GM23248 (cell line): ENCODE measurements around the gene NPTX1. TPM values are rescaled to one million over a fixed set of nuclear protein-coding genes. Genes with fewer than 3 reads are reported as not detected.

Source experiments
- DNase-seq: peaks from one replicate; pipeline ENCODE4 v3.0.0-alpha.2; 2015
- H2AFZ ChIP-seq: fragments of 200-600 bp; sonication (generic); 2 replicates; pipeline ENCODE4 v1.6.1; 2016; ENCODE audit warnings: antibody characterized with exemption
- H3F3A ChIP-seq: fragments of 200-600 bp; sonication (generic); 2 replicates; pipeline ENCODE4 v1.6.1; 2016; ENCODE audit warnings: mild to moderate bottlenecking, antibody characterized with exemption, mixed run types; ENCODE audit not compliant: insufficient read depth
- H3K27ac ChIP-seq: fragments of 200-600 bp; sonication (generic); 2 replicates; pipeline ENCODE4 v1.5.1; 2016; ENCODE audit warnings: mild to moderate bottlenecking
- H3K27me3 ChIP-seq: fragments of 200-600 bp; sonication (generic); replicated peaks from 2 replicates; pipeline ENCODE4 v1.6.1; 2016; ENCODE audit warnings: mild to moderate bottlenecking; ENCODE audit not compliant: insufficient read depth
- H3K36me3 ChIP-seq: fragments of 200-600 bp; sonication (generic); 2 replicates; pipeline ENCODE4 v1.6.1; 2016; ENCODE audit warnings: low read depth, mild to moderate bottlenecking
- H3K4me1 ChIP-seq: fragments of 200-600 bp; sonication (generic); 2 replicates; pipeline ENCODE4 v1.6.1; 2016; ENCODE audit warnings: mild to moderate bottlenecking; ENCODE audit not compliant: insufficient read depth
- H3K4me2 ChIP-seq: fragments of 200-600 bp; sonication (generic); one replicate; pipeline ENCODE4 v1.6.1; 2016; ENCODE audit warnings: mild to moderate bottlenecking; ENCODE audit not compliant: unreplicated experiment
- H3K4me3 ChIP-seq: fragments of 200-600 bp; sonication (generic); 2 replicates; pipeline ENCODE4 v1.5.1; 2016; ENCODE audit warnings: mild to moderate bottlenecking
- H3K79me2 ChIP-seq: fragments of 200-600 bp; sonication (generic); 2 replicates; pipeline ENCODE4 v1.6.1; 2016; ENCODE audit warnings: mild to moderate bottlenecking; ENCODE audit not compliant: insufficient read depth
- H3K9ac ChIP-seq: fragments of 200-600 bp; sonication (generic); 2 replicates; pipeline ENCODE4 v1.6.1; 2016; ENCODE audit warnings: mild to moderate bottlenecking
- H3K9me2 ChIP-seq: fragments of 200-600 bp; sonication (generic); 2 replicates; pipeline ENCODE4 v1.6.1; 2016; ENCODE audit warnings: mixed run types, mild to moderate bottlenecking, moderate library complexity; ENCODE audit not compliant: insufficient read depth
- H3K9me3 ChIP-seq: fragments of 200-600 bp; sonication (generic); one replicate; pipeline ENCODE4 v1.6.1; 2017; ENCODE audit warnings: low read depth
- H4K20me1 ChIP-seq: fragments of 200-600 bp; sonication (generic); 2 replicates; pipeline ENCODE4 v1.6.0; 2016; ENCODE audit not compliant: insufficient read depth
- EZH2 ChIP-seq: fragments of 200-600 bp; sonication (generic); IDR thresholded peaks from 2 replicates; pipeline ENCODE4 v1.6.1; 2018; ENCODE audit warnings: antibody characterized with exemption, mild to moderate bottlenecking; ENCODE audit not compliant: insufficient read depth, poor library complexity, severe bottlenecking
- EZH2phosphoT487 ChIP-seq: fragments of 200-600 bp; sonication (generic); IDR thresholded peaks from 2 replicates; pipeline ENCODE4 v1.6.1; 2018; ENCODE audit warnings: antibody characterized with exemption, moderate library complexity, mild to moderate bottlenecking, low read depth; ENCODE audit not compliant: insufficient read depth
- WGBS, 2 experiments: methylation state at CpG; one replicate each; pipeline ENCODE4 v1.1.6; 2015 to 2017; ENCODE audit warnings: low lambda C conversion rate in 2 of 2, low coverage in 1 of 2; ENCODE audit errors: missing lambda C conversion rate in 2 of 2; 5-methylcytosine and 5-hydroxymethylcytosine counted together
- in situ Hi-C: fragments of 300-500 bp; cut with MboI; formaldehyde crosslinking; loops from 2 replicates; pipeline ENCODE4 v1.15.0; 2020
- polyA plus RNA-seq: library from polyadenylated mRNA; unstranded; fragments of >200 nt; fragmentation: Nextera tagmentation; extraction: Ambion mirVana; gene quantifications from 2 replicates; pipeline ENCODE4 v1.2.1, GENCODE V29; 2016
- total RNA-seq: library from RNA; depleted of rRNA; stranded (reverse); fragments of >200 nt; shearing (Covaris generic); gene quantifications from 2 replicates; pipeline ENCODE4 v1.2.3, GENCODE V29; 2014

NPTX1 gene
- total and polyA plus RNA-seq, 2 experiments from 2014 or later: 0.43 to 1.1 TPM

DNA sequence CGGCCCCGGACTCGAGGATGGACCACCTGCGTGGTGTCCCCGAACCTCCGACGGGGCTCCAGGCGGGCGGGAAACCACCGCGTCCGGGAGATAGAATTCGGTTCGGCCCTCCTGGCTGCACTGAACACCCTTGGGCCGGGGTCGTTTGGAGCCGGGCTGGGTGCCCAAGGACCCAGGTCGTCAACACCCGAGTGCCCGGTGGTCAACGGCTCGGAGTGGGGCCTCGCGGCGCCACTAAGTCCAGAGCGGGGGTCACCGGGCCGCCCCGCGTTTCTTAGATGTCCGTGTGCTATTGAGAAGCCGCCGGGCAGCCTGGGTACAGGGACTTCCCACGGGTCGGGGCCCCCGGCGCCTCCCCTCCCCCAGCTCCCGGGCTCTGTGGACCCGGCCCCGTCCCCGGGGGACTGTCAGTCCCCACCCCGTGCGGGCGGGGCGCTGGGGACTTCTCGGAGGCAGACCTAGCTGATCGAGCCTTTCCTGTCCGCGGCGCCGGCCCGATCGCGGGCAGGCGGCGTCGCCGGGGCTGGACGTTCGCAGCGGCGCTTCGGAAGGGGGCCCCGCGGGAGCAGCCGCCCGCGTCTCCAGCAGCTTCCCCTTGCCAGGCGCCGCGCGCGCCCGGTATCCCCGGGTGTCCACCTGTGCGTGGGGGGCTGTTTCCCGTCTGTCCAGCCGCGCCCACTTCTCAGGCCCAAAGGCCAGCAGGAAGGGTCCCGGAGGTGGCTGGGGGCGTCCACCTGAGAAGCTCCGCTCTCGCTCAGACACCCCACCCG is 655 bp upstream of the NPTX1 start:
- in situ Hi-C loops: no loop called here
- Histone ChIP-seq H4K20me1 (no peaks in the 10 kb centered on the region), H3K36me3 (no peaks in the 10 kb centered on the region), H3F3A (no peaks in the 10 kb centered on the region), H3K27ac (no peak overlapping the region), H3K4me2 (no peak overlapping the region), H2AFZ (no peak overlapping the region), H3K79me2 (no peaks in the 10 kb centered on the region), H3K4me1 (0 out of 2 replicates have a peak, but pooled peaks cover 7% of the 10 kb centered on the region), H3K27me3 (peaks cover 83% of the 10 kb centered on the region), H3K9ac (no peak overlapping the region), H3K9me2 (no peaks in the 10 kb centered on the region), H3K4me3 (peak overlapping the region; percentile 9; the same call in 1 of the 2 replicates), H3K9me3 (no peaks in the 10 kb centered on the region)
- peak; percentile 33 for DNase-seq
- TF ChIP-seq EZH2phosphoT487 (peak; percentile 65; the same call in 1 of the 2 replicates), EZH2 (peak; percentile 99)
- WGBS, 2 experiments: 1 to 3% methylated on average over 49 to 71 of the region's 84 CpGs

DNA sequence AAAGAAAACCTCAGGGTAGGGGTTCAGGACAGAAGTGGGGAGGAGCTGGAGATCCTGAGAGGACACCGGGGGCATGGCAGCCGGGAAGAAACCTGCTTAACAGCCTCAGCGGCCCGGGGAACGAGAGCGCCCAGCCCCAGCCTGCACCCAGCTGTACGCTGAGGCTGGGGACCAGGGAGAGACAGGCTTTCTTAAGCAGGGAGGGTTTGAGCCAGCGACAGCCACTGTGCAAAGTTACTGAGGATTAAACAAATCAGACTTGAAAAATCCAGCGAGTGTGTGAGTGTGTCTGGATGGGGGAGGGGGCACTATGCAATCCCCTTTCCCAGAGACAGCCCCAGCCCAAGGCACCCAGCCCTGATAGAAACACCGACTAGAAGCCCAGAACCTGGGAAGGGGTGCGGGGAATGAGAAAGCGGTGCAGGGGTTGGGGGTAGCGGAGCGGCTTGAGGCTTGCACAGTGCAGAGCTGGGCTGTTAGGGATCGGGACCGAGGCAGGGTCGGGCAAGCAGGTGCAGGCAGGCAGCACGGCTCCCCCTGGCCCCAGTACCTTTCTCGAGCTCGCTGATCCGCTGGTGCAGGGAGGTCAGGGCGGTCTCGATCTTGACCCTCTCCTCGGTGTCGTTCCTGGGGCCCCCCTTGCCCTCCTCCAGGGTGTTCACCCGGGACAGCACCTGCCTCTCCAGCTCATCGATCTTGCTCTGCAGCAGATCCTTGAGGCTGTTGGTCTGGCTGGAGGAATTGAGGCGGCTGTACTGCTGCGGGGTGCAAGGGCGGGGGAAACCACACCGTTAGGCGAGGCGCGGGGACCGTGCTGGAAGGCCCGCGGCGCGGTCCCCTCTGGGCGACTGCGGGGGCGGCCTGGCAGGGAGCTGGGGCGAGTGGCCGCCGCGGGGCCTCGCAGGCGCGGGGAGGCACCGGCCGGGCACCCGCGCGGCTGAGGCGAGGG is 1.2 kb downstream of the NPTX1 start:
- no peaks in the 10 kb centered on the region for H3F3A ChIP-seq
- H2AFZ ChIP-seq: no peak overlapping the region
- peaks cover 65% of the 10 kb centered on the region for H3K27me3 ChIP-seq
- H3K36me3 ChIP-seq: no peaks in the 10 kb centered on the region
- 0 out of 2 replicates have a peak, but pooled peaks cover 7% of the 10 kb centered on the region for H3K4me1 ChIP-seq
- in situ Hi-C loops: no loop called here
- WGBS, 2 experiments: 2 to 3% methylated on average over 31 to 52 of the region's 55 CpGs
- no peak overlapping the region for H3K4me2 ChIP-seq
- no peak overlapping the region for H3K9ac ChIP-seq
- no peaks in the 10 kb centered on the region for H4K20me1 ChIP-seq
- peak overlapping the region; percentile 48; the same call in 1 of the 2 replicates for H3K4me3 ChIP-seq
- H3K79me2 ChIP-seq: no peaks in the 10 kb centered on the region
- no peak overlapping the region for H3K27ac ChIP-seq
- TF ChIP-seq EZH2 (peak; percentile 91), EZH2phosphoT487 (peak; percentile 23; the same call in 1 of the 2 replicates)
- no peaks in the 10 kb centered on the region for H3K9me2 ChIP-seq
- no peaks in the 10 kb centered on the region for H3K9me3 ChIP-seq
- DNase-seq: peak; percentile 20

DNA sequence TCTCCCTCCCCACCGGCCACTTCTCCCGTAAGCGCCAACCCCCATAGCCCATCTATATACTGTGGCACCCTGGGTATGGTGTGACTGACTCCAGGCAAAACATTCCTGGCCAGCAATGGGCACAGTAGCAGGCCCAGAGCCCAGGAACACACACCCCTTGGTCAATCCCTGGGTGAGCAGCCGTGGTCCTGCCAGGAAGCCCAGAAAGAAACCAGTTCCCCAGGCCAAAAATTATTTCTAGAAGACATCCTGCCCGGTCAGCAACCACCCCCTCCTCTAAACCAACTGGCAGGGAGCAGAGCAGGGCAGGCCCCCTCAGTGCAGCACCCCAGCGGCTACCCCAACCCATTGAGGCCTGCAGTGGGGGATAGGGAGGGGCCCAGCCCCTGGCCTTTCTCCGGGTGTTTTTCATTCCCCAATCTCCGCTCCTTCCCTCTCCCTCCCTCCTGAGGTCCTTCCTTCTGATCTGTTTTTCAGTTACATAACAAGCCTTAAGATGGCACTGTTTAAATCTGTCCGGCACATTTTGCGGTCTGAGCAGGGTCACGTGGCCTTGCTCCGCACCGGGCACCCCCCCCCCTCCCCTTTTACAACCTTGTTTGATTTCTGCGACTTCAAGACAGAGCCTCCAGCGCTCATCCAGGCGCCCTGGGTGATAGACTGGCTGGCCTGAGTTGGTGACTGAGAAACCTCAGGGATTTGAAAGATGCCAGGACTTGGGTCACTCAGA is 2.0 kb downstream of the NPTX1 start:
- Histone ChIP-seq H4K20me1 (no peaks in the 10 kb centered on the region), H3K79me2 (no peaks in the 10 kb centered on the region), H3K4me3 (no peak overlapping the region), H3K27me3 (peaks cover 57% of the 10 kb centered on the region), H3K9ac (no peak overlapping the region), H3K9me2 (no peaks in the 10 kb centered on the region), H3K27ac (no peak overlapping the region), H2AFZ (no peak overlapping the region), H3K9me3 (no peaks in the 10 kb centered on the region), H3K4me2 (no peak overlapping the region), H3F3A (no peaks in the 10 kb centered on the region), H3K4me1 (0 out of 2 replicates have a peak, but pooled peaks cover 7% of the 10 kb centered on the region), H3K36me3 (no peaks in the 10 kb centered on the region)
- in situ Hi-C loops: no loop called here
- TF ChIP-seq EZH2 (no peak), EZH2phosphoT487 (0 out of 2 replicates have a peak, but pooled peaks have one; percentile 18)
- DNase-seq: peak; percentile 51
- 22 to 26% methylated on average over 15 to 16 of the region's 16 CpGs for WGBS, 2 experiments

DNA sequence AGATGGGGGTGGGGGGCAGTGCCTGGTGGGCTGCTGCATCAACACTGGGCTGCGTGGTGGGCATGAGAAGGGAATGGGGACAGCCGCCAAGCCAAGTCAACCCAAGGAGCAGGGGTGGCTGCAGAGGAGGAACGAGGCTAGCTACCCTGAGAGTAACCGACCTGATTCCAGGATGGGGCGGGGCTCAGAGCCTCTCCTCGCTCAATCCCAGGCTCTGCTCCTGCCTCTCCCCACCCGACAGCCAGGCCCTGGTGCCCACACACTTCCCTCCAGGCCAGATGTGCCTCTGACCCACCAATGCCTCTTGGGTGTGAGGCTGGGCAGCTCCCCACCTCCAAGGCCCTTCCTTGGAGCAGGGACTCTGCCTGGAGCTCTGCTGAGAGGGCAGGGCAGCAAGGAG is 2.7 kb downstream of the NPTX1 start:
- in situ Hi-C loops: no loop called here
- H3K9me2 ChIP-seq: no peaks in the 10 kb centered on the region
- H3K27me3 ChIP-seq: peaks cover 53% of the 10 kb centered on the region
- TF ChIP-seq EZH2phosphoT487 (no peak), EZH2 (no peak)
- H3K79me2 ChIP-seq: no peaks in the 10 kb centered on the region
- no peak for DNase-seq
- H3K4me3 ChIP-seq: no peak overlapping the region
- H4K20me1 ChIP-seq: no peaks in the 10 kb centered on the region
- H3K9ac ChIP-seq: no peak overlapping the region
- H3K9me3 ChIP-seq: no peaks in the 10 kb centered on the region
- no peaks in the 10 kb centered on the region for H3F3A ChIP-seq
- H3K4me2 ChIP-seq: no peak overlapping the region
- WGBS, 2 experiments: 31 to 80% methylated on average over 1 to 7 of the region's 7 CpGs
- H3K36me3 ChIP-seq: no peaks in the 10 kb centered on the region
- no peak overlapping the region for H2AFZ ChIP-seq
- H3K4me1 ChIP-seq: 0 out of 2 replicates have a peak, but pooled peaks cover 7% of the 10 kb centered on the region
- H3K27ac ChIP-seq: no peak overlapping the region
